HG02885 (cell line): ENCODE results near the gene NACC2.

Experiments
- ATAC-seq: cut with Tn5 transposase; IDR thresholded peaks from one replicate; pipeline ENCODE4 v1.9.1; 2021; ENCODE audit warnings: mild to moderate bottlenecking; ENCODE audit not compliant: unreplicated experiment, poor library complexity

Gene NACC2

DNA sequence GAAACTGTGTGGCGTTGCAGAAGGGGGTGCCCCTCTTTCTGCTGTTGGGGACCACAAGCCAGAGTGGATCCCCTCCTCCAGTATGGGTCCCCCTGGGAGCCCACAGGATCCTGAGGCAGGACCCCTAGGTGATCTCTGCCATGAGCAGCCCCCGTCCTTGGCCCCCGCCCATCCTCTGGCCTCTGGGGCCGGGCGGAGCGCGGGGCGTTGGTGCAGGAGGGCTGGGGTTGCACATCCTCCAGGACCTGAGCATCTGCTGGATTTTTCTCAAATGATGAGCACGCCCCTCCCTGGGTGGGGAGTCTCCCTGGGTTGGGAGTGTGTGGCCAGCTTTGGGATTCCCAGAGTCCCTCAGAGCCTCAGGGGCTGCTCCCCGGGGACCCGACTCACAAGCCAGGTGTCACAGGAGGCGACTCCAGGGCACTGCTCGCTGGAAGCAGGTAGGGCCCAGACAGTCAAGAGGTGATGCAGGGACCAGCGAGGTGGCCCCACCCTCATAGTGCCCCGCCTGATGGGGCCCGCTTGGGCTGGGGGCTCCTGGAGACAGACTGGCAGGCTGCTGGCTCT lies 107.2 kb downstream of the NACC2 start:
- ATAC-seq: no peak

DNA sequence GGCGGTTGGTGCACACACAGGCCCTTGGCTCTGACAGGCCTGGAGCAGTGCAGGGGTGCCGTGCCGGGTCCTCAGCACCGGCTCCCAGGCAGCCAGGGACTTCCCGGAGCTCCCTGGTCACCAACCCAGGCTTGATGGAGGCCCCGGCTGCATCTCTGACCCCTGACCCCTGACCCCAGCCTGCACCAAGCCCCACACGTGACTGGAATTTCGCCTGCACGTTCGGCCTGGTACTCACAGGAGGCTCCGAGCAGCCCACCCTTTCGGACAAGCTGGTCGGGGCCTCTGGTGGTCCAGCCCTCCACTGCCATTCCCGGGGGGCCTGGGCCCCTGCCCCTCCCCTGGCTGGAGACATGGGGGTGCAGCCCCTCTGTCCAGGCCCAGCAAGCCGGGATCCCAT lies 108.5 kb downstream of the NACC2 start:
- ATAC-seq: no peak

DNA sequence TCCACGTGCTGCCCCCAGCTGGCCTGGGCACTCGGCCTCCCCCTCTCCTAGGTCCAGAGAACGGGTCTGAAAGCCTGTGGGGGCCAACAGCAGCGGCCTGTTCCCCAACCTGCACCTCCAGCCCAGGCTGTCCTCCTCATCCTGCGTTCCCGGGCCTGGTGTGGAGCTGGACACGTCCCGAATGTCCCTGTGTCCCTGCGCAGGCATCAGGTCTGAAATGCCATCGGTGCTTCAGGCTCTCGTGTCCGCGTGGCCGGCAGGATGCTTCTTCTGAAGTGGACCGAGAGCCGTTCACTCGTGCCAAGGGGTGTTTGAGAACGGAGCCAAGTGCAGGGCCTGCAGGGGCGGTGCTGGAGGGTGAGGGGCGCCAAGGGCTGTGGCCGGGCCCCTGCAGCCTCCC lies 109.2 kb downstream of the NACC2 start:
- no peak for ATAC-seq

DNA sequence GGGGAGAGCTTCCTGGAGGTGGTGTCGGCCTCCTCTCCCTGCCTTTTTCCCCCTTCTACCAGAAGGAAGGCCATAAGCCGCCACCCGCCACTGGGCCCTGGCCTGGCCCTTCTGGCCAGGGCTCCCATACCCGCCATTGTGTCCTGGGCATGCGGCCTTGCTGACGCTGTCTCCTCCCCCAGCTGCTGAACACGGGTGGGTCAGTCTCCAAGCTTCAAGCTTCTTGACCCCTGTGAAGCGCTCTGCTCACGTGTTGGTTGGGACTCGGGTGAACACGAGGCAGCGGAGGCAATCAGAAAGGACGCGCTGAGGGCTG lies 109.7 kb downstream of the NACC2 start:
- ATAC-seq: no peak

GRCh38 chr9:135984072-135984710 lies 110.9 kb downstream of the NACC2 start:
- no peak for ATAC-seq

DNA sequence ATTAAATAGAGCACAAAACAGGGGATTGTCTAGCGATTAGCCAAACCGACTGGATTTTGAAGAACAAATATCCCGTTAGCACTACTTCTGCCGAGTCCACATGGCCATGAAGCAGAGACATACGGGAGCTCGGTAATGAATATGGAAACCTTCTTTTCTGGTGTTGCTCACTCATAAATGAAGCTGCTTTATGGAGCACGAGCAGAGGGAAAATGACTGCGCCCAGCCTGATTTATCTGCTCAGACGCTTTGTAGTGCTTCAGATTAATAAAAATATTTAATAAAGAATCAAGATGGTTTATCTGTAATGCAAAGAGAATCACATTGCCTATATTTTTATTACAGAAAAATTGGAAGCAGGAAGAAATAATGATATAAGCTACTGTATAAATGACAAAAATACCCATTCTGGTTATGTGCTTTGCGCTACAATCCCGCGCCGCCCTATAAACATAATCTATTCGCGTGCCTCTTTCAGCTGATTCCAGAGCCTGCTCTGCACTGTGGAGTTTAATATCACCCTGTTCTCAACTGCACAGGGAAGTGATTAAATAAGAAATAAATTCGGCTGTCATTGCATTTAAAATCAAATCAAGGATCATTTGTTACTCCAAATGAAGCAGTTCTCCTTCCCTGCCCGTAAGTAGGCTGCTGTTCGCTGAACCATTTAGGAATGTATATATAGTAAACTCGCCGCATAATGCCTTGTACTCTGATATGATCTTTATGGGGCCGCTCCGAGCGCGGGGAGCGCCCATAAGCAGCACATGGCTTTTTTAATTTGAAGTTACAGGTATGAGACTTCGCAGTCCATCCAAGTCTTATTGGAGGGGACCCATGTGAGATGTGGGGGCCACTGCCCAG lies 111.6 kb downstream of the NACC2 start:
- ATAC-seq: no peak

DNA sequence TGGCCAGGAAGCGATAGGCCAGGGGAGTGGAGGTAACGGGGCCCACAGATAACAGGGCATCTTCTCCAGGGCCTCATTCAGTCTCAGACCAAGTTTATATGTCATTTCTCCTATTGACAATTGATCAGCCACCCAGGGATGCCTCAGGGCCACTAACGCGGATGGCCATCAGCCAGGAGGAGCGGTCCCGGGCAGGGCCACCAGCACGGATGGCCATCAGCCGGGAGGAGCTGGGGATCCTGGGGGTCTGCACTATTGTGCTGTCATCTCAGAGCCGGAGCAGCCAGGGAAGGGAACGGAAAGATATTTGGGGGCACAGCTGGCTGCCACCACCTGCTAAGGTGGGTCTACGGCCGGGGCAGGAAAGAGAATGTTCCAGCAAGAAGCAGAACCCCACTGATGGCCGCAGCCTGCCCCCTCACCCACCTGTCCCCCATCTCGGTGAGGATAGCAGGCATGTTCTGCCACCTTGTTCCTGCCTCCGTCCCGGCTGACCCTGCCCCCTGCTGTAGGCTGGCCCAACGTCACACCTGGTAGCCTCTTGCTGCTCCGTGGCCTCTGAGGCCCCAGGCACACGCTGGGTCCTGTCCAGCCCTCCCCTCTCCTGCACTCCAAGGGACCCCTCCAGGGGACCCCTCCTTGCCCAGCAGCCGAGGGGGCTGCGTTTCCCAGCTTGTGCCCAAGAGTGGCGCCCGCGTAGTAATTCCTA lies 112.4 kb downstream of the NACC2 start:
- no peak for ATAC-seq

DNA sequence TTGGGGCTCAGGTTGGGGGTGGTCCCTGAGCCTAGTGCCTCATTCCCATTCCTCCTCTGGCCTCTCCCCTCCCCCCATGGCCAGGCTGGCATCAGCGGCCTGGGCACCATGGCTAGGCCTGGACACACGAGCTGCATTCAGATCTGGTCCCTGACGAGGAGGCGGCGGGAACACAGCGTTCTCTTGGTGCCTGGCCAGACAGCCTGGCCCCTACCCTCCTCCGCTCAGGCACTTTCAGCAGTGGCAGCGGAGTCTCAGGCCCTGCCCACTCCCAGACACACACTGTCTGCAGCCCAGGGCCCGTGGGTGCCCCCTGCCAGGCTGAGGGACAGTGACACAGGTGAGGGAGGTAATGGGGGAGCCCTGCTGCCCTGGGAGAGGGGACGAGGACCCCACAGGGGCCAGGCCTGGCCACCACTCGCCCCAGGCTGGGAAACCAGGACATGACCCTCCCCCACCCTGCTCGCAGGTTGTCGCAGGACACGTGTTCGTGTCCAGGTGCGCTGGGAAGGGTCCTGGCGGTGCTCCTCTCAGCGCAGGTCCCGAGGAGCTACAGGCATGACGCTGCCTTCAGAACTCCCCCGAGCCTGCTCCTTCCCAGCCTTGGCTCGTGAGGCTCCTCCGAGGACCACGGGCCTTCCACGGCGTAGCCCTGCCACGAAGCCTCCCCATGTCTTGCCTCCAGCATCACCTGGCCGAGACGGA lies 114.0 kb downstream of the NACC2 start:
- no peak for ATAC-seq

DNA sequence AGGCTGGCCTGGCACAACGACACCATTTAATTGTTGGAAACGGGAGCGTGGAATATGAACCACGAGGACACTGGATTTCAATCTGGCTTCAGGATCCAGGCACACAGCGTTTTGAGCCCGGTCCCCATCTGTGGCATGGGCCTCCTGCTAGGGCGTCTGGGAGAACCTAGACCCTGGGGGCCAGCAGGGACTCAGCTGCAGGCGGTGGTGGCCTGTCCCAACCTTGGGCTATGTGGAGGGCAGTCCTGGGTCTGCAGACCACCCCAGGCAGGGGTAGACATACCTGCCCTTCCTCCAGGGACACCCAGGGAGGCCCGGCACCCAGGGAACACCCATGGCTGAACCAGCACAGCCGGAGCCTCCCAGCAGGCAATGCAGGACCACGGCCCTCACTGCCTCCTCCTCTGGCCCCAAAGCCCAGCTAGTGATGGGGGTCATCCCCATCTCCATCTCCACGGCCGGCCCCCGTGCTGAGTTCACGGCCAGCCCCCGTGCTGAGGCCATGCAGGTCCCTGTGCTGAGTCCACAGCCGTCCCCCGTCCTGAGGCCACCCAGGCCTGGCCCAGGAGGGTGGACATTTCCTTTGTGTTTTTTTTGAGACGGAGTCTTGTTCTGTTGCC lies 115.4 kb downstream of the NACC2 start:
- ATAC-seq: no peak

GRCh38 chr9:135978642-135979546 lies 116.2 kb downstream of the NACC2 start:
- ATAC-seq: no peak

- no peak for ATAC-seq
Observed at GRCh38 chr9:135976944-135977343, 118.1 kb downstream of the NACC2 start.

DNA sequence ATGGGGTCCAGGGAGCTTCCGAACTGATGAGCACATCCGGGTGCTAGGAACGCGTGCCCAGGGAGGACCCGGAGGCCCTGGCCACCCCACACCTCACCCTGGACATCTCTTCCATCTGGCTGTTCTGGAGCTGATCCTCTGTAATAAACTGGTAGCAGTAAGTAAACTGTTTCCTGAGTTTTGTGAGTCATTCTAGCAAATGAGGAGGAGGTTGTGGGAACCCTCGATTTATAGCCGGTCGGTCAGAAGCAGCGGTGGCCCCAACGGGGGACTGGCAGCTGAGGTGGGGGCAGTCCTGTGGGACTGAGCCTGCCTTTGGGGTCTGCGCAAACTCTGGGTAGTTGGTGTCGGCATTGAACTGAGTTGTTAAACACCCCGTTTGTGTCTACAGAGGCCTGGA lies 118.6 kb downstream of the NACC2 start:
- no peak for ATAC-seq

- no peak for ATAC-seq
Observed at GRCh38 chr9:135975834-135976233, 119.3 kb downstream of the NACC2 start.

DNA sequence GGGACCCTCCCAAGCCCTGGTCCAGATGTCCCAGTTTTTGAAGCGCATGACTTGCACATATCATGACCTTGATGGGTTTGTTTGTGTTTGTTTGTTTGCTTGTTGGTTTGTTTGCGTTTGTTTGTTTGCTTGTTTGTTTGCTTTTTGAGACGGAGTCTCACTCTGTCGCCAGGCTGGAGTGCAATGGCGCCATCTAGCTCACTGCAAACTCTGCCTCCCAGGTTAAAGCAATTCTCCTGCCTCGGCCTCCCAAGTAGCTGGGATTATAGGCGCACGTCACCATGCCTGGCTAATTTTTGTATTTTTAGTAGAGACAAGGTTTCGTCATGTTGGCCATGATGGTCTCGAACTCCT lies 120.9 kb downstream of the NACC2 start:
- no peak for ATAC-seq

- no peak for ATAC-seq
Observed at GRCh38 chr9:135973277-135974219, 121.5 kb downstream of the NACC2 start.

DNA sequence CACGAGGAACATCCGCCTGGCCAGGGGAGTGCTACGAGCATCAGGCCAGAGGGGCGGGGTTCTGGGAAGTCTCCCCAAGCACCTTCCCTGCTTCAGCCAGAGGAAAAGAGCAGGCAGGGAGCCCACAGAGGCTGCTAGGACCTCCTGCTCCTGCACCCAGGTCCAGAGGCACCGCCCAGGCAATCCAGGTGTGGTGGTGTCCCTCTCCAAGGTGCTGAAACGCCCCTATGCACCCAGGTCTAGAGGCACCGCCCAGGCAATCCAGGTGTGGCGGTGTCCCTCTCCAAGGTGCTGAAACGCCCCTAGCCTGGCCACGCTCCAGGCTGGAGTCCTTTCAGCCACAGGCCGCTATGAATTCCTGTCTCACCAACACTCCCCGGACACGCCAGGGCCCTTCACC lies 123.2 kb downstream of the NACC2 start:
- no peak for ATAC-seq

DNA sequence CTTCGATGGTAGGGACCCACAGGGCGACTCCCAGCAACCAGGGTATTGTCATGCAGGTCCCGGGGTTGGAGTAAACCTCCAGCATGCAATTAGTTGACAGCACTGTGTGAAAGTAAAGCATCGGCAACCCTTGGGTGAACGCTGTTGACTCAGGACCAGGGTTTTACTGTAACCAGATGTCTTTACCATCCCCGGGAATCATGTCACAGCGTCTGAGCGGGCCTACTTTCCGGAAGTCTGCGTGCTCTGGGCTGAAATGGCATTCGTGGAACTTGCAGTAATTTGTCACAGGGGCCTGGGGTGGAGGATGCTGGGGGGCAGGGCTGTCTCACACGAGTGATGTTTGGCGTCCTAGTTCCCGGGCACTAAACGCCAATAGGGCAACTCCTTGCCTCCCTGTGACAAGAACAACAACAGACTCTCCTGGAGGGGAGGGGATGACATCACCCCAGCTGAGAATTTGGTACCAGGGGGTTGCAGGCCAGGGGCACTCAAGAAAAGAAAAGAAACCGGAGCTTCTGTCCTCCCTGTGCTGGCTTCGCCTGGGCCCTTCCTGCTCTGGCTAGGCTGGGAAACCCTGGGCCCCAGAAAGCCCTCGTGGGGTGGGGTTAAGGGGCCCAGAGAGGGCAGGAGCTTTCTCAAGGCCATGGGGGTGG lies 123.8 kb downstream of the NACC2 start:
- ATAC-seq: no peak
